GM12878 (cell line): Measurements from ENCODE around the gene SLC51A. TPM values are rescaled to one million over a fixed set of nuclear protein-coding genes. Genes with fewer than 3 reads are reported as not detected.

Source experiments
- ATF7 ChIP-seq: fragments of 450-650 bp; IDR thresholded peaks from 2 replicates; pipeline ENCODE4 v1.6.1; 2016; ENCODE audit warnings: low read depth, mild to moderate bottlenecking
- EP300 ChIP-seq, 2 experiments: fragments of 150-350 bp in 1 of 2; IDR thresholded peaks; 2 replicates each; pipeline ENCODE4 v1.6.1; 2011 to 2012; ENCODE audit warnings: low read depth in 2 of 2, low read length in 2 of 2, borderline replicate concordance in 1 of 2, improper control_type of control experiment in 1 of 2, inconsistent platforms in 1 of 2; ENCODE audit not compliant: control insufficient read depth in 1 of 2
- GATAD2B ChIP-seq: fragments of 450-650 bp; conservative IDR thresholded peaks from 2 replicates; pipeline ENCODE4 v1.6.1; 2017; ENCODE audit warnings: low read depth, mild to moderate bottlenecking, moderate library complexity
- MAX ChIP-seq: IDR thresholded peaks from 2 replicates; pipeline ENCODE4 v1.6.1; 2012; ENCODE audit warnings: low read depth, low read length, improper control_type of control experiment
- MEF2A ChIP-seq: IDR thresholded peaks from 2 replicates; pipeline ENCODE4 v1.6.1; 2011; ENCODE audit warnings: low read depth, mild to moderate bottlenecking, low read length, moderate library complexity; ENCODE audit not compliant: insufficient read depth
- NBN ChIP-seq: fragments of 450-650 bp; IDR thresholded peaks from 2 replicates; pipeline ENCODE4 v1.6.1; 2016
- NFXL1 ChIP-seq: fragments of 450-650 bp; IDR thresholded peaks from 2 replicates; pipeline ENCODE4 v1.6.1; 2017; ENCODE audit warnings: antibody characterized with exemption, mild to moderate bottlenecking, borderline replicate concordance
- NFYB ChIP-seq: IDR thresholded peaks from 2 replicates; pipeline ENCODE4 v1.6.1; 2011; ENCODE audit warnings: low read depth, mild to moderate bottlenecking, low read length, improper control_type of control experiment, moderate library complexity; ENCODE audit not compliant: insufficient read depth
- NR2F1 ChIP-seq: fragments of 450-650 bp; conservative IDR thresholded peaks from 2 replicates; pipeline ENCODE4 v1.6.1; 2017; ENCODE audit warnings: mild to moderate bottlenecking
- POLR2A ChIP-seq: IDR thresholded peaks from 2 replicates; pipeline ENCODE4 v1.6.1; 2011; ENCODE audit warnings: low read depth, mild to moderate bottlenecking, low read length
- RAD21 ChIP-seq: IDR thresholded peaks from 2 replicates; pipeline ENCODE4 v1.6.1; 2011; ENCODE audit warnings: mild to moderate bottlenecking, low read depth, low read length, moderate library complexity; ENCODE audit not compliant: insufficient read depth
- SMC3 ChIP-seq: IDR thresholded peaks from 2 replicates; pipeline ENCODE4 v1.6.1; 2011; ENCODE audit warnings: low read length, improper control_type of control experiment, borderline replicate concordance
- SP1 ChIP-seq: IDR thresholded peaks from one replicate; pipeline ENCODE4 v1.6.1; 2011; ENCODE audit warnings: low read depth, low read length
- STAT3 ChIP-seq: IDR thresholded peaks from 2 replicates; pipeline ENCODE4 v1.6.1; 2011; ENCODE audit warnings: low read depth, low read length, improper control_type of control experiment
- SUZ12 ChIP-seq: fragments of 200-600 bp; sonication (generic); IDR thresholded peaks from one replicate; pipeline ENCODE4 v1.6.1; 2018; ENCODE audit warnings: antibody characterized with exemption, mild to moderate bottlenecking; ENCODE audit not compliant: unreplicated experiment
- TCF12 ChIP-seq: IDR thresholded peaks from 2 replicates; pipeline ENCODE4 v1.6.1; 2011; ENCODE audit warnings: low read depth, mild to moderate bottlenecking, low read length
- USF2 ChIP-seq: IDR thresholded peaks from 2 replicates; pipeline ENCODE4 v1.6.1; 2011; ENCODE audit warnings: low read depth, low read length, improper control_type of control experiment, borderline replicate concordance
- ZNF274 ChIP-seq: IDR thresholded peaks from one replicate; pipeline ENCODE4 v1.8.0; 2011; ENCODE audit not compliant: insufficient read length, insufficient read depth
- polyA plus RNA-seq, 11 experiments: library from polyadenylated mRNA; depleted of rRNA in 4 of 11; unstranded in 6 of 11; stranded (reverse) in 5 of 11; fragments of >200 nt; fragmentation: Nextera tagmentation in 4 of 11; fragmentation: Illumina TruSeq in 1 of 11; extraction: Ambion mirVana in 4 of 11; extraction: Trizol in 1 of 11; gene quantifications; 1 replicate in 1 of 11; 2 replicates in 10 of 11; pipeline versions ENCODE4 v1.2.1 to v1.2.3, GENCODE V29; 2011 to 2016; ENCODE audit warnings: inconsistent platforms in 2 of 11, missing spikeins in 2 of 11, low read depth in 1 of 11
- total RNA-seq, 4 experiments: library from RNA; depleted of rRNA in 3 of 4; stranded (reverse); fragments of >200 nt in 3 of 4; fragmentation: Illumina TruSeq in 1 of 4; extraction: Trizol in 1 of 4; gene quantifications; 2 replicates each; pipeline versions ENCODE4 v1.2.1 to v1.2.3, GENCODE V29; 2013 to 2021
- TF ChIP-seq, protein P1 (sequence below): fragments of 150-350 bp; IDR thresholded peaks from 2 replicates; pipeline ENCODE4 v1.6.1; 2014; ENCODE audit warnings: mild to moderate bottlenecking, low read depth, low read length
- TF ChIP-seq, protein P2 (sequence below): IDR thresholded peaks from 2 replicates; pipeline ENCODE4 v1.6.1; 2012; ENCODE audit warnings: low read depth, low read length, improper control_type of control experiment
- TF ChIP-seq, protein P3 (sequence below): IDR thresholded peaks from 2 replicates; pipeline ENCODE4 v1.6.1; 2012; ENCODE audit warnings: mild to moderate bottlenecking, low read depth, low read length
- TF ChIP-seq, protein P4 (sequence below): IDR thresholded peaks from 2 replicates; pipeline ENCODE4 v1.6.1; 2012; ENCODE audit warnings: low read depth, low read length, improper control_type of control experiment

Gene SLC51A
- total and polyA plus RNA-seq, 10 of the 15 experiments (the other 5 are each of a cell fraction or from before 2014, with no cell fraction given), result 0.99 to 3.9 (median 2.2) TPM; not detected in 6

DNA sequence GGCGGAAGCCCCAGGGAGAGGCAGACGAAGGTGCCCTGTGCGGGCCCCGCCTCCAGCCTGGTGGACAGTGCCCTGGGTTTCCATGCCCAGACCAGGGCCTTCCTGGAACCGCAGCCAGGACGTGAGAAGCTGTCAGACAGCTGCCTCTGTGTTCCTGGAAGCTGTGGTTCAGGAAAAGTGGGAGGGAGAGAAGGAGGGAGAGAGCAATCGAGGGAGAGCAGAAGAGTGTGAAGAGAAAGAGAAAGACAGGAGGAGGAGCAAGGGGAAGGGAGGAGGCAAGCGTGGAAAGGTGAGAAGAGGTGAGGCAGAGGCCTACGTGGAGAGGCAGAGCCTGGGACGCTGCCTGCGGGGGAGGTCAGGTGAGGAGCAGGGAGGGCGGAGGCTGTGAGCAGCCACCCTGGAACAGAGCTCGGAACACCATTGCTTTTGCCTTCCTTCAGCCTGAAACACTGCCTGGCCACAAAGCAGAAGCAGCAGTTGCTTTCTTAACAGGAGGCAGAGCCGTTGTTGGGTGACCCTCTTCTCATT is 23.7 kb upstream of the SLC51A start (continued):
- TF ChIP-seq MAX, result no peak
- no peak for TF ChIP-seq USF2
- no peak for TF ChIP-seq MEF2A
- TF ChIP-seq NR2F1, result no peak; the same call in none of the 2 replicates
- peak; percentile 53 for TF ChIP-seq POLR2A
- peak; percentile 95 for TF ChIP-seq NBN
- TF ChIP-seq TCF12, result no peak
- no peak for TF ChIP-seq NFXL1
- TF ChIP-seq, protein P1, sequence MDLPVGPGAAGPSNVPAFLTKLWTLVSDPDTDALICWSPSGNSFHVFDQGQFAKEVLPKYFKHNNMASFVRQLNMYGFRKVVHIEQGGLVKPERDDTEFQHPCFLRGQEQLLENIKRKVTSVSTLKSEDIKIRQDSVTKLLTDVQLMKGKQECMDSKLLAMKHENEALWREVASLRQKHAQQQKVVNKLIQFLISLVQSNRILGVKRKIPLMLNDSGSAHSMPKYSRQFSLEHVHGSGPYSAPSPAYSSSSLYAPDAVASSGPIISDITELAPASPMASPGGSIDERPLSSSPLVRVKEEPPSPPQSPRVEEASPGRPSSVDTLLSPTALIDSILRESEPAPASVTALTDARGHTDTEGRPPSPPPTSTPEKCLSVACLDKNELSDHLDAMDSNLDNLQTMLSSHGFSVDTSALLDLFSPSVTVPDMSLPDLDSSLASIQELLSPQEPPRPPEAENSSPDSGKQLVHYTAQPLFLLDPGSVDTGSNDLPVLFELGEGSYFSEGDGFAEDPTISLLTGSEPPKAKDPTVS, result no peak
- no peak for TF ChIP-seq ZNF274
- TF ChIP-seq SP1, result no peak
- TF ChIP-seq ATF7, result 0 out of 2 replicates have a peak, but pooled peaks have one; percentile 19
- TF ChIP-seq, protein P2, sequence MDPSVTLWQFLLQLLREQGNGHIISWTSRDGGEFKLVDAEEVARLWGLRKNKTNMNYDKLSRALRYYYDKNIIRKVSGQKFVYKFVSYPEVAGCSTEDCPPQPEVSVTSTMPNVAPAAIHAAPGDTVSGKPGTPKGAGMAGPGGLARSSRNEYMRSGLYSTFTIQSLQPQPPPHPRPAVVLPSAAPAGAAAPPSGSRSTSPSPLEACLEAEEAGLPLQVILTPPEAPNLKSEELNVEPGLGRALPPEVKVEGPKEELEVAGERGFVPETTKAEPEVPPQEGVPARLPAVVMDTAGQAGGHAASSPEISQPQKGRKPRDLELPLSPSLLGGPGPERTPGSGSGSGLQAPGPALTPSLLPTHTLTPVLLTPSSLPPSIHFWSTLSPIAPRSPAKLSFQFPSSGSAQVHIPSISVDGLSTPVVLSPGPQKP, result no peak; the same call in 1 of the 2 replicates
- TF ChIP-seq EP300 (IDR thresholded peaks at IDR 0.05; ENCODE audit: borderline replicate concordance in 1 of 2, control insufficient read depth in 1 of 2, low read depth in 2 of 2, low read length in 2 of 2), result no peak
- TF ChIP-seq, protein P3, sequence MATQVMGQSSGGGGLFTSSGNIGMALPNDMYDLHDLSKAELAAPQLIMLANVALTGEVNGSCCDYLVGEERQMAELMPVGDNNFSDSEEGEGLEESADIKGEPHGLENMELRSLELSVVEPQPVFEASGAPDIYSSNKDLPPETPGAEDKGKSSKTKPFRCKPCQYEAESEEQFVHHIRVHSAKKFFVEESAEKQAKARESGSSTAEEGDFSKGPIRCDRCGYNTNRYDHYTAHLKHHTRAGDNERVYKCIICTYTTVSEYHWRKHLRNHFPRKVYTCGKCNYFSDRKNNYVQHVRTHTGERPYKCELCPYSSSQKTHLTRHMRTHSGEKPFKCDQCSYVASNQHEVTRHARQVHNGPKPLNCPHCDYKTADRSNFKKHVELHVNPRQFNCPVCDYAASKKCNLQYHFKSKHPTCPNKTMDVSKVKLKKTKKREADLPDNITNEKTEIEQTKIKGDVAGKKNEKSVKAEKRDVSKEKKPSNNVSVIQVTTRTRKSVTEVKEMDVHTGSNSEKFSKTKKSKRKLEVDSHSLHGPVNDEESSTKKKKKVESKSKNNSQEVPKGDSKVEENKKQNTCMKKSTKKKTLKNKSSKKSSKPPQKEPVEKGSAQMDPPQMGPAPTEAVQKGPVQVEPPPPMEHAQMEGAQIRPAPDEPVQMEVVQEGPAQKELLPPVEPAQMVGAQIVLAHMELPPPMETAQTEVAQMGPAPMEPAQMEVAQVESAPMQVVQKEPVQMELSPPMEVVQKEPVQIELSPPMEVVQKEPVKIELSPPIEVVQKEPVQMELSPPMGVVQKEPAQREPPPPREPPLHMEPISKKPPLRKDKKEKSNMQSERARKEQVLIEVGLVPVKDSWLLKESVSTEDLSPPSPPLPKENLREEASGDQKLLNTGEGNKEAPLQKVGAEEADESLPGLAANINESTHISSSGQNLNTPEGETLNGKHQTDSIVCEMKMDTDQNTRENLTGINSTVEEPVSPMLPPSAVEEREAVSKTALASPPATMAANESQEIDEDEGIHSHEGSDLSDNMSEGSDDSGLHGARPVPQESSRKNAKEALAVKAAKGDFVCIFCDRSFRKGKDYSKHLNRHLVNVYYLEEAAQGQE, result no peak
- no peak; the same call in 1 of the 2 replicates for TF ChIP-seq STAT3
- TF ChIP-seq, protein P4, sequence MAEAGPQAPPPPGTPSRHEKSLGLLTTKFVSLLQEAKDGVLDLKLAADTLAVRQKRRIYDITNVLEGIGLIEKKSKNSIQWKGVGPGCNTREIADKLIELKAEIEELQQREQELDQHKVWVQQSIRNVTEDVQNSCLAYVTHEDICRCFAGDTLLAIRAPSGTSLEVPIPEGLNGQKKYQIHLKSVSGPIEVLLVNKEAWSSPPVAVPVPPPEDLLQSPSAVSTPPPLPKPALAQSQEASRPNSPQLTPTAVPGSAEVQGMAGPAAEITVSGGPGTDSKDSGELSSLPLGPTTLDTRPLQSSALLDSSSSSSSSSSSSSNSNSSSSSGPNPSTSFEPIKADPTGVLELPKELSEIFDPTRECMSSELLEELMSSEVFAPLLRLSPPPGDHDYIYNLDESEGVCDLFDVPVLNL, result no peak
- TF ChIP-seq RAD21, result no peak
- peak; percentile 88; the same call in 1 of the 2 replicates for TF ChIP-seq GATAD2B
- no peak for TF ChIP-seq NFYB
- no peak for TF ChIP-seq SMC3
- no peak for TF ChIP-seq SUZ12
